ENCODE data around the gene GIGYF2.

Gene GIGYF2

GRCh38 chr2:232771870-232772269 lies 74.7 kb downstream of the GIGYF2 start:
- ATAC-seq: no peak
- no peak for TF ChIP-seq ZNF70 (CRISPR knock-in tag; IDR thresholded peaks at IDR 0.05)

DNA sequence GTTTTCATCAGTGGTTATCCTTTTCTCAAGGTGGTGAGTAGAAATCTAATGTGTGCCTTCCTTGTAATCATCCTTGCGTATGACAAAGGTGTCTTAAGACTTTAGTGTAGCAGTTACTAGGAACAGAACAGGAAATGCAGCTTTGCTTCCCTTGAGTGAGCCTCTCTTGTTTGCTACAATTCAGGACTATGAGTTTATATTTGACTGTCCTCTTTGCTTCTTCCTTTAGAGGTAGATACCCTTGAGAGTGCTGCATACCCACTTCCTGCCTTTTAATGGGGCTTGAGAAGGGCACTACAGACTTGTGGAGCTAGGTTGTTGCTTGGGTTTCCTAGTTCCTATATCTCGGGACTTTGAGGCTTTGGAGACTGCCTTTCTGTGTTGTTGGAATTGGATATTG lies 75.4 kb downstream of the GIGYF2 start:
- ATAC-seq: no peak

GRCh38 chr2:232773815-232774214 lies 76.7 kb downstream of the GIGYF2 start:
- no peak for ATAC-seq
- no peak for TF ChIP-seq ZNF565 (CRISPR knock-in tag; conservative IDR thresholded peaks at IDR 0.05; ENCODE audit: low read depth)
- no peak for TF ChIP-seq POU6F1 (CRISPR knock-in tag; IDR thresholded peaks at IDR 0.05; ENCODE audit: borderline replicate concordance, low read depth)
- no peak for TF ChIP-seq TCF4 (CRISPR knock-in tag; IDR thresholded peaks at IDR 0.05; ENCODE audit: borderline replicate concordance)
- TF ChIP-seq TSHZ2 (CRISPR knock-in tag; IDR thresholded peaks at IDR 0.05): no peak
- no peak for TF ChIP-seq PPARA (CRISPR knock-in tag; IDR thresholded peaks at IDR 0.05; ENCODE audit: borderline replicate concordance)
- no peak for TF ChIP-seq ARNTL (CRISPR knock-in tag; IDR thresholded peaks at IDR 0.05; ENCODE audit: borderline replicate concordance, low read depth)
- no peak for TF ChIP-seq ESRRG (CRISPR knock-in tag; IDR thresholded peaks at IDR 0.05)
- TF ChIP-seq OSR1 (CRISPR knock-in tag; IDR thresholded peaks at IDR 0.05): no peak
- TF ChIP-seq RARB (CRISPR knock-in tag; IDR thresholded peaks at IDR 0.05): no peak
- TF ChIP-seq ZNF8 (CRISPR knock-in tag; IDR thresholded peaks at IDR 0.05): no peak
- TF ChIP-seq ZFP3 (CRISPR knock-in tag; IDR thresholded peaks at IDR 0.05): no peak
- TF ChIP-seq GLIS3 (CRISPR knock-in tag; IDR thresholded peaks at IDR 0.05): no peak

More for the DNA sequence above, 75.4 kb downstream of the GIGYF2 start:
- no peak for TF ChIP-seq ISL1 (CRISPR knock-in tag; IDR thresholded peaks at IDR 0.05)
- TF ChIP-seq BACH2 (CRISPR knock-in tag; IDR thresholded peaks at IDR 0.05; ENCODE audit: borderline replicate concordance): no peak

DNA sequence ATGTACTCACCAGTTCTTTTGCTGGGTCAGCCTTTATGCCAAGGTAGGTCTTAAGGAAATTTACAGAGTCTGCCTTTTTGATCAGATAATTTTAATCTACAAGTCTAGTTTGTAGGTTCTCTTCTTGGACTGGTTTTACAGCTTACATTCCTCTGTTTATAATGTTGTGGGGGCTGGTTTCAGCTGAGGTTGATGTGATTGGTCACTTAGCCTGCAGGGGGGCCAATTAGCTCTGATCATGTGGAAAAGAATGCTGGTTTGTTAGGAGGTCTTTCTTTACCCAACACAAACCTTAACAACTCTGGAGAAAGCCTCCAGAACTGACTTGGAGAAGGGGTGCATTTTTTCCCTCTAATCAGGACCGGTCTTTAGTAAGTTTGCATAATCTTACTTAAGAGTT lies 79.3 kb downstream of the GIGYF2 start, which contains the start of gene KCNJ13:
TSS of gene KCNJ13 (minus strand) at position 131 of the 400 bp plus-strand sequence. CDS start 5,203 bp downstream, outside the sequence.
- TF ChIP-seq ZFP3 (CRISPR knock-in tag; IDR thresholded peaks at IDR 0.05) (no peak), ZFP30 (CRISPR knock-in tag; IDR thresholded peaks at IDR 0.05) (no peak), ESRRG (CRISPR knock-in tag; IDR thresholded peaks at IDR 0.05) (no peak), ZC3H10 (CRISPR knock-in tag; IDR thresholded peaks at IDR 0.05) (no peak), TCF4 (CRISPR knock-in tag; IDR thresholded peaks at IDR 0.05; ENCODE audit: borderline replicate concordance) (no peak), ZNF565 (CRISPR knock-in tag; conservative IDR thresholded peaks at IDR 0.05; ENCODE audit: low read depth) (no peak), RARB (CRISPR knock-in tag; IDR thresholded peaks at IDR 0.05) (no peak), ISL1 (CRISPR knock-in tag; IDR thresholded peaks at IDR 0.05) (no peak), GLIS3 (CRISPR knock-in tag; IDR thresholded peaks at IDR 0.05) (no peak), CSDC2 (CRISPR knock-in tag; IDR thresholded peaks at IDR 0.05) (no peak), TOX (CRISPR knock-in tag; IDR thresholded peaks at IDR 0.05; ENCODE audit: borderline replicate concordance) (no peak), BACH2 (CRISPR knock-in tag; IDR thresholded peaks at IDR 0.05; ENCODE audit: borderline replicate concordance) (no peak), SNAI2 (CRISPR knock-in tag; IDR thresholded peaks at IDR 0.05) (no peak)
- TF ChIP-seq, protein P1, sequence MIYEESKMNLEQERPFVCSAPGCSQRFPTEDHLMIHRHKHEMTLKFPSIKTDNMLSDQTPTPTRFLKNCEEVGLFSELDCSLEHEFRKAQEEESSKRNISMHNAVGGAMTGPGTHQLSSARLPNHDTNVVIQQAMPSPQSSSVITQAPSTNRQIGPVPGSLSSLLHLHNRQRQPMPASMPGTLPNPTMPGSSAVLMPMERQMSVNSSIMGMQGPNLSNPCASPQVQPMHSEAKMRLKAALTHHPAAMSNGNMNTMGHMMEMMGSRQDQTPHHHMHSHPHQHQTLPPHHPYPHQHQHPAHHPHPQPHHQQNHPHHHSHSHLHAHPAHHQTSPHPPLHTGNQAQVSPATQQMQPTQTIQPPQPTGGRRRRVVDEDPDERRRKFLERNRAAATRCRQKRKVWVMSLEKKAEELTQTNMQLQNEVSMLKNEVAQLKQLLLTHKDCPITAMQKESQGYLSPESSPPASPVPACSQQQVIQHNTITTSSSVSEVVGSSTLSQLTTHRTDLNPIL (CRISPR knock-in tag; IDR thresholded peaks at IDR 0.05; ENCODE audit: low read depth): no peak
- TF ChIP-seq, protein P2, sequence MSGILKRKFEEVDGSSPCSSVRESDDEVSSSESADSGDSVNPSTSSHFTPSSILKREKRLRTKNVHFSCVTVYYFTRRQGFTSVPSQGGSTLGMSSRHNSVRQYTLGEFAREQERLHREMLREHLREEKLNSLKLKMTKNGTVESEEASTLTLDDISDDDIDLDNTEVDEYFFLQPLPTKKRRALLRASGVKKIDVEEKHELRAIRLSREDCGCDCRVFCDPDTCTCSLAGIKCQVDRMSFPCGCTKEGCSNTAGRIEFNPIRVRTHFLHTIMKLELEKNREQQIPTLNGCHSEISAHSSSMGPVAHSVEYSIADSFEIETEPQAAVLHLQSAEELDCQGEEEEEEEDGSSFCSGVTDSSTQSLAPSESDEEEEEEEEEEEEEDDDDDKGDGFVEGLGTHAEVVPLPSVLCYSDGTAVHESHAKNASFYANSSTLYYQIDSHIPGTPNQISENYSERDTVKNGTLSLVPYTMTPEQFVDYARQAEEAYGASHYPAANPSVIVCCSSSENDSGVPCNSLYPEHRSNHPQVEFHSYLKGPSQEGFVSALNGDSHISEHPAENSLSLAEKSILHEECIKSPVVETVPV (CRISPR knock-in tag; IDR thresholded peaks at IDR 0.05): no peak
- ATAC-seq: no peak

Measured in SK-N-SH treated with all-trans-retinoic acid at 6 μM for 48 hours (cell line).